Right renal cortex interstitium (tissue), 3 donors: Measurements from ENCODE around the gene SYNE1. TPM values are rescaled to one million over a fixed set of nuclear protein-coding genes. Genes with fewer than 3 reads are reported as not detected.

Experiments used
- DNase-seq, 3 donors: peaks; one replicate each; pipeline ENCODE4 v3.0.0-alpha.2; 2013; ENCODE audit warnings: low read depth in 3 of 3, low spot score in 2 of 3
- polyA plus RNA-seq, 3 donors: library from polyadenylated mRNA; unstranded; fragments of 120-200 nt; gene quantifications; one replicate each; pipeline ENCODE4 v1.2.1, GENCODE V29; 2013; ENCODE audit not compliant: insufficient read length in 3 of 3

The SYNE1 gene
- polyA plus RNA-seq, 3 donors, result 94.6 to 100 (median 99.0) TPM

DNA sequence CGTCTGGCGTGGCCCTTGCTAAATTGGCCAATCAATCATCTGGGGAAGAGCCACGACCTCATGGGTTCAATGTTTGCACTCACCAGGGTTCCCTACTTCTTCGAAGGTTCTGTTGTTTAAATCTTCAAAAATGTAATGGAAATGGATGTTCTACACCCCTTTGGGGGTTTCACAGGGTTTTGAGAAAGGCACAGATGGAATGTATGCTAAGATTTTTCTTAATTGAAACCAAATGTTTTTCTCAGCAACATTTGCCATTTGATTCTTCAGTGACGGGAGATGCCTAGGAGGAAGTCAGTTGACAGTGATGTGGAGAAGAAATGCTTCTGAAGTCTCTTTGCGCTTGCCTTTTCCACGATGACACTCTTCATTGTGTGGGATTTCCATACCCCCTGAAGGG, 517.3 kb downstream of the SYNE1 start:
- DNase-seq, result no peak

DNA sequence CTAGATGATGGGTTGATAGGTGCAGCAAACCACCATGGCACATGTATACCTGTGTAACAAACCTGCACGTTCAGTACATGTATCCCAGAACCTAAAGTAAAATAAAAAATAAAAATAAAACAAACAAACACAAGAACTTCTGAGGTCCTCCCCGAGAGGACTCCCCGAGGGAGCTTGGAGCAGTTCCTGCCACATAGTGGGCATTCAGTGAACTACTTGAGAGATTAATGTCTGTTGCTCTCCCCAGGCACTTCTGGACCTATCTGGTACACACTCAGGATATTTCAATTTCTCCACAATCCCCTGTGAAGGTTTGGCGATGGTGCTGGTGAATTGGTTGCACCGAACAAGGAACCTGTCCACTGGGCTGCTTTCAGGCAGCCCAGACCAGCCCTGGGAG, 518.5 kb downstream of the SYNE1 start:
- no peak for DNase-seq

DNA sequence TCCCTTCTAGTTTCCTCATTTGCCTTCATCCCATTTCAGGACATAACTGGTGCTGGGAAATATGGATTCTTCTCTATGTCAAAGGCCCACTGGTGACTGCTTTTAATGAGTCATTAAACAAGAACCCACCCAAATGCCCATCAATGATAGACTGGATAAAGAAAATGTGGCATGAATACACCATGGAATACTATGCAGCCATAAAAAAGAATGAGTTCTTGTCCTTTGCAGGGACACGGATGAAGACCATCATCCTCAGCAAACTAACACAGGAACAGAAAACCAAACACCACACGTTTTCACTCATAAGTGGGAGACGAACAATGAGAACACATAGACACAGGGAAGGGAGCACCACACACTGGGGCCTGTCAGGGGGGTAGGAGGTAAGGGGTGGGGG, 518.9 kb downstream of the SYNE1 start:
- no peak for DNase-seq

DNA sequence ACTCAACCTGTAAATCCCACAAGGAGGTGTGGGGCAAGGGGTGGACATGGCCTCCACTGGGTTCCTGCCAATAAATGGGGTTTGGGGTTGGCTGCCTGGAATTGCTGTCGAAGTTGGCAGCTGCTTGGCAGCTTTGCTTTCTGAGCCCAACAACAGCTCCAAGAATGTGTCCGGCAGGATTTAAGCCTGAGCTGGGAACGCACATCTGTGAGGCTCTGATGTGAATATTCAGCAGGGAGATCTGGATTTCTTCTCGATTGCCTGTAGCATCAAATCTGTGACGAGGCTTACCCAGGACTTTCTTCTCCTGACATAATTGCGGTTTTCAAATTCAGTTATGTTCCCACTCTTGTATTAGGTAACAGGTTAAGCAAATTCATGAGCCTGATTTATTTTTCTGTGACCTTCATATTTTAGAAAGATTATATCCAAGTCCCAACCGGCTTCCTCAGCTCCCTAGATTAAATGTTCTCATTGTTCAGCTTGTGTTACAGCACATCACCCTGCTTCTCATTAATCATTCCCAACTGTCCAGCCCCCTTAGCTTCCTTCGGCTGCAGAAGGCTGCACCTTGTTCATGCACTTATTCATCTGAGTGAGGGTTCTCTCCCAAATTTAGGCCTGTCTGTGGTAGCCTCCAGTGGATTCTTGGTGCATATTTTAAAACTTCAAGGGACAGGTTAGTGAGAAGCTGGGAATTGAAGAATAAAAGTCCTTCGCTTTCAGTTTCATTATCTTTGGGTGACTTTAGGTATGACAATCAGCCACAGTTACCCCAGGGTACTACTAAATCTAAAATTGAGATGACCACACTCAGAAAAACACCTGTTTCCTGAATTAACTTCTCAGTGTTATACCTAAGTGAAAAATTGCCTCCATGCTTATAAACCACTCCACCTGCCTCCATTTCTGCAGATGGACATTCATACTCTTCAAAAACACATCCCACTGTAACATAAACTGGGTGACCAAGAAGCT, 519.7 kb downstream of the SYNE1 start:
- DNase-seq, result no peak

DNA sequence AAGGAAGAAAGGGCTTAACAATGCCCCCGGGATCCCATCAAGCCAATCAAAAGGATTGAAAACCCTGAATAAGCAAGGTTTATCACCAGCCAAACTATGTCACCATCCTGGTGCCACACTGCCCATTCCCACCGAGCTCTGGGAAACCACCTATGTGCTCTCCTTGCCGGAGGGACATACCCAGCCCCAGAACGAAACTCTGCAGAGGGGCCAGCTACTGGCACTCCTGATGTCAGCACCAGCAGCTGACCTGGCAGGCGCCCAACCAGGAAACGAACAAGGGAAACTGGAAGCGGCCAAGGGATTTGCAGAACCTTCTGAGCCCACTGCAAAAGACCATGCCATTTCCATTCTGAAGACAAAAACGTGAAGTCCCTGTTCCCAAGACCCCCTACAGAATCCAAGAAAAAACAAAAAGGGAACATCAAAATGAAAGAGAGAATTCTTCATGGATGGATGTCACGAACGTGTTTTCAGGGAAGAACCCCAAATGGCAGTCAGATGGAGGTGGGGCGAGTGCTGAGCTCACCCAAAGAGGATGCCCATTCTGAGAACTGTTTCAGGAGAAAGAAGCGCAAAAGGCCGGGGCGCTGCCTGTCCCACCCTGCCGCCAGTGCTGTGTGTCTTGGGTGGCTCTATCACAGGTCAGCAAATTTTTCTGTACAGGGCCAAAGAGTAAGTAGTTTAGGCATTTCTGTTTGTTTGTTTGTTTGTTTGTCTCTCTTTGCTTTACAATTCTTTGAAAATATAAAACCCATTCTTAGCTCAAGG, 524.5 kb downstream of the SYNE1 start:
- no peak for DNase-seq

DNA sequence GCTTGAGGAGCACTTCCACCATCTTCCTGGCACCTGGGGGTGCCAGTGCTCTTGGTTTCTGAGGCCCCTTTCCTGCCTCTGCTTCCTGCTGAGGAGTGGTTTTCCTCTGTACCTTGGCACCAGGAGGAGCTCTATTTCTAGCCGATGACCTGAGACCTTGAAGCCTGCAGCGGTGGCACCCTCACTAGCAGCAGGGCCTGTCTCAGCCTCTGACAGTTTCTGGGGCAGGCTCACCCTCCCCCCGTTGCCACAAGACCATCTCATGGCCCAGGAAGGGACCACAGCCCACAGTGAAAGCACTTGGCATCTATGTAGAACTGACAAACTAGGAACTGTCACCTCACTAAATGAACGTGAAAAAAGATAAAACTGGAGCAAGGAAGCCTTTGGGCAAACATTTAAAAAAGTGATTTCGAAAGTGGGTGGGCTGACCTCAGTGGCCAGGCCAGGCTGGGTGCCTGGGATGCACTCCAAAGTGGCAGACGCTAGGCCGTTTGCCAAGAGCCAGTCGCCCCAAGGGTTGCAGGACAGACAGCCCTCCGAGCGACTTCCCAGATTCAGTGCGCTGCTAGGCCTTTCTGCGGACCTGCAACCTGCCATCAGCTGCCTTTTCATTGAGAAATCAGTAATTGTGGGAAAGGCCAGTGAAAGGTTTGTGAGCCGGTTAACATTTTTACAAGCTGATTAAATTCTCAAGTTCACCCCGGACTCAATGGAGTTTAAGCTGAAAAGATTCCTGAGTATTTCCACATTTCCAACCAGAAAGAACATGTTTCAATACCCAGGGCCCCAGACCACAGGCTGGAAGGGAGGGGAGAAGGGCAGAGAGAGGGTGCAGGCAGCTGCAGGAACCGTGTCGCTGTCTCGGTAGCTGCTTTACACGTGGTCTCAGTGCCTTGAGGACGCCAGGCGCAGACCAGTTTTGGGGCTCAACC, 526.0 kb downstream of the SYNE1 start:
- no peak for DNase-seq

DNA sequence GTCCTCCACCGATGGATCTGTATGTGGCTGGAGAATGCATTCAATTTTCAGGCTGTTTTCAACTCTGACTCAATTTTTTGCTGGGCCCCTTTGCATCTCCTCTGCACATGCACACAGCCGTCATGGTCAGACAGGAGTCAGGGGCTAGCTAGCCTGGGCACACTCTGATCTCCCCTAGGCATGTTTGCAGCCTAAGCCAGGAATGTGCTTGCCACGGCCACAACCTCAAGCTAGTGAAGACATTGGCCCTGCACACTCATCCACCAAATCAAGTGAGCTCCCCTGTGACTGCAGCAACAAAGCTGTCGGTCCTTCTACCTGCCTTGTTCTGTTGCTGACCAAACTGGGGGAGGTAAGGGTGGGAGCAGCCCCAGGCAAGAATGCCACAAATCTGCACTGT, 529.2 kb downstream of the SYNE1 start:
- DNase-seq, result no peak

DNA sequence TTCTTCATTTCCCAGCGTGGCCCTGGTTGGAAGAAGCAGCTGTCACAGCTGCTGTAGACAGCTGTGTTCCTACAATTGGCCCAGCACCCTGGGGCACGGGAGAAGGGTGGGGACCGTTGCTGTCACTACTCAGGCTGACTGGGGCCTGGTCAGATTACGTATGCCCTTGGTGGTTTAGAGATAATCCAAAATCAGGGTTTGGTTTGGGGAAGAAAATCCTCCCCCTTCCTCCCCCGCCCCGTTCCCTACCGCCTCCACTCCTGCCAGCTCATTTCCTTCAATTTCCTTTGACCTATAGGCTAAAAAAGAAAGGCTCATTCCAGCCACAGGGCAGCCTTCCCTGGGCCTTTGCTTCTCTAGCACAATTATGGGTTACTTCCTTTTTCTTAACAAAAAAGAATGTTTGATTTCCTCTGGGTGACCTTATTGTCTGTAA, 537.0 kb downstream of the SYNE1 start:
- no peak for DNase-seq

DNA sequence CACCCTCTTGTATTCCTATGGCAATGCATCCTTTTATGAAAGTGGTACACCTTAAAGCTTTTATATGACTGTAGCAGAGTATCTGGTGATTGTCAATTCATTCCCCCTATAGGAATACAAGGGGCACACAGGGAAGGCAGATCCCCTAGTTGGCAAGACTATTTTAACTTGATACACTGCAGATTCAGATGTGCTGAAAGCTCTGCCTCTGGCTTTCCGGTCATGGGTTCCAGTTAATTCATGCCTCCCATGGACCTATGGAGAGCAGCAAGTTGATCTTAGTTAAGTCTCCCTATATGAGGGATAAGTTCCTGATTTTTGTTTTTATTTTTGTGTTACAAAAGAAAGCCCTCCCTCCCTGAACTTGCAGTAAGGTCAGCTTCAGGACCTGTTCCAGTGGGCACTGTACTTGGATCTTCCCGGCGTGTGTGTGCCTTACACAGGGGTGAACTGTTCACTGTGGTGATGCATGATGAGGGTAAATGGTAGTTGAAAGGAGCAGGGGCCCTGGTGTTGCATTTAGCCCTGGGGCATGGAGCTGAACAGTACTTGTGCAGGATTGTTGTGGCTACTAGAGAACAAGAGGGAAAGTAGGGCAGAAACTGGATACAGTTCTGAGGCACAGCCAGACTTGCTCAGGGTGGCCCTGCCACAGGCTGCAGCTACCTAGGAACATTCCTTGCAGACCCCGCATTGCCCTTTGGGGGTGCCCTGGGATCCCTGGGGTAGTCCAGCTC, 537.5 kb downstream of the SYNE1 start:
- no peak for DNase-seq

DNA sequence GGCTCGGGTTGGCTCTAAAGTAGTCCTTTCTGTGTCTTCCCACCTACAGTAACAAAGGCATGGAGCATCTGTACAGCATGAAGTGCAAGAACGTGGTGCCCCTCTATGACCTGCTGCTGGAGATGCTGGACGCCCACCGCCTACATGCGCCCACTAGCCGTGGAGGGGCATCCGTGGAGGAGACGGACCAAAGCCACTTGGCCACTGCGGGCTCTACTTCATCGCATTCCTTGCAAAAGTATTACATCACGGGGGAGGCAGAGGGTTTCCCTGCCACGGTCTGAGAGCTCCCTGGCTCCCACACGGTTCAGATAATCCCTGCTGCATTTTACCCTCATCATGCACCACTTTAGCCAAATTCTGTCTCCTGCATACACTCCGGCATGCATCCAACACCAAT, 538.5 kb downstream of the SYNE1 start:
- DNase-seq, result no peak

DNA sequence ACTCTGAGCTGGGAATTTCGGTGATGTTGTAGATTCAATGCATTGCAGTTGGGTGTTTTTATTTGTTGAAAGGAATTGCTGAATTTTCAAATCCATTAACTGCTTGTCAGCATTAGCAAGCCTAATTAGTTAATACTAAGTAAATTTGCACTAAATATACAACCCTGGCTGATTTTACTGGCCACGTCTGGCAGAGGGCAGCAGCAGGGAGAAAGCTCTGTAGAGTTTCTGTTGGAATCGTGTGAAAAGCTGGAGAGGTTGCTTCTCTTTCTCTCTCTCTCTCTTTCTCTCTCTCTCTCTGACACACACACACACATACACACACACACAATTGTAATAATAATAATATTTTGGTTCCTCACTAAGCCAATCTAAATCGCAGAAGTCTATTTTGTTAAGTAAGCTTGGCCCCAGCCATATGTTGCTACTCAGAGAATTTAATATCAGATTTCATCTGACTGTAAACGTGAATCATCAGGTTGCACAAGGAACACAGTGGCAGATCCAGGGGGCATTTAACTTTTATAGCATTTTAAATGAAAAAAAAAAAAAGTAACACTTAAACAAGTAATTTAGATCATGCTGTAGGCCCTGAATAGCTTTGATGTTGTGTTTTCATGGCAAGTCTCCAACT, 540.2 kb downstream of the SYNE1 start:
- no peak for DNase-seq

DNA sequence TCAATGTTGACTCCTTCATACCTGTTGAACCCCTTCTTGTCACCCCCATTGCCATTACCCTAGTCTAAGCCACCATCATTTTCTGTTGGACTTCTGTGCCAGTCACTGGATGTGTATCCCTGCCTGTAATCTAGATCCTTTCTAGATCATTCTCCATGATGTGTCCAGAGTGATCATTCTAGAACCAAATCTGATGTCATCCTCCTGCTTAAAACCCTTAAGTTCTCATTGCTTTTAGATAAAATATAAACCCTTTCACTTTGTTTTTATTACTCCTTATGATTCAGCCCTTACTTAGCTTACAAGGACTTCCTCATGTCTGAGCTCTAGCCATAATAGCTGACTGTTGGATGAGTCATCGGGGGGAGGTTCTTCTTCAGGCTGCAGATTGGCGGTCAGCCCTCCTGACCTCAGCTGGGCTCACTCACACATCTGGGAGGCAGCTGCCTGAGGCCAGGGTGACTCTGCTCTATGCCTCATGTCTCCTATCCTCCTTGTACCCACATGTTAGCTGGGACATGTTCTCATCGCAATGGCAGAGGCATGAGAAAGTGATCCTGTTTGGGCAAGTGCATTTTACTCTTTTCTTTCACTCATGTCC, 542.1 kb downstream of the SYNE1 start:
- DNase-seq, result no peak

DNA sequence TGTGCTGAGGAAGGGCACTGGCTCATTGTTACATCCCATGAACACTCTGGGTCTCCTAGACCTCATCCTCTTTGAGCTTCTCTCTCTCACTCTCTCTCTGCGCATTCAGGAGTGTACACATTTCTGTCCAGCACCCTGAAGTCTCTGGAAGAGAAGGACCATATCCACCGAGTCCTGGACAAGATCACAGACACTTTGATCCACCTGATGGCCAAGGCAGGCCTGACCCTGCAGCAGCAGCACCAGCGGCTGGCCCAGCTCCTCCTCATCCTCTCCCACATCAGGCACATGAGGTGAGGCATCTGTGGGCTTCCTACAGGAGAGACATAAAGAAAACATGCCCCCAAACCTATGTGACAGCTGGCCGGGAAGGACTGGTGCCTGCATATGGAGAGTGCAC, 542.9 kb downstream of the SYNE1 start:
- no peak for DNase-seq

DNA sequence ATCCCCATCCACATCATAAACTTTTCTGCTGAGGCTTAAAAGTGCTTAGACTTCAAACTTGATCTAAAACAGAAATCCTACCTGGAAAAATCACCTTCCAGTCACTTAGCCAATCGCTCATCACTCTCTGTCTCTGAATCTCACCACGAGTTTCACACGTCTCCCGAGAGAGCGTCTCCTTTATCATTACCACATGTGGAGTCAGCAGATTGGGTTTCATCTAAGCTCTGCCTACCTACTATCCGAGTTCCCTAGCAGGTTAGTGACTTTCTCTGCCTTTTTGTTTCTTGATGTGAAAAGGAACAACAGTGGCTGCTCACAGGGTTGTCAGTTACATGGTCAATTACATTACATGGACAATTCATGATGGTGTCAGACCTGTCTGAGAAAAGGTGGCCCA, 543.5 kb downstream of the SYNE1 start:
- no peak for DNase-seq

DNA sequence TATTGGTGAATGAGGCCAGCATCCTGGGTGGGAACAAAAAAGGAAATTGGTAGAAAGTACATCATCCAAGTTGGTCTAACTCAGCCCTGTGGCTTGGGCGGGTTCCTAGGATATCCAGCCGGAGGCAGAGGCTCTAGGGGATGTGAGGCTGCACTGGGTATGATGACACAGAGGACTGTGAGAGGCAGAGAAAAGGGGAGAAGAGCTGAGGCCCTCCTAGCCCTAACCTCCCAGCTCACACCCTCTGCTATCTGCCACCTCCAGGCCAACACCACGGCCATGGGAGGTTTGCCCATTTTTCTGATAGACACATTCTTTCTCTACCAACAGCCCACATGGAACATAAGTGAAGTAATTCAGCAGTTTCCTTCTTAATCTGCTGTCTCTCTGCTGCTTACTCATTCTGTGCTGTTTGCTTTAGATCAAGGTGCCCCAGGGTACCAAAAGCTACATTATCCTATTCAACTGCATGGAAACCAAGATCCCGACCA, 545.3 kb downstream of the SYNE1 start:
- DNase-seq, result no peak

DNA sequence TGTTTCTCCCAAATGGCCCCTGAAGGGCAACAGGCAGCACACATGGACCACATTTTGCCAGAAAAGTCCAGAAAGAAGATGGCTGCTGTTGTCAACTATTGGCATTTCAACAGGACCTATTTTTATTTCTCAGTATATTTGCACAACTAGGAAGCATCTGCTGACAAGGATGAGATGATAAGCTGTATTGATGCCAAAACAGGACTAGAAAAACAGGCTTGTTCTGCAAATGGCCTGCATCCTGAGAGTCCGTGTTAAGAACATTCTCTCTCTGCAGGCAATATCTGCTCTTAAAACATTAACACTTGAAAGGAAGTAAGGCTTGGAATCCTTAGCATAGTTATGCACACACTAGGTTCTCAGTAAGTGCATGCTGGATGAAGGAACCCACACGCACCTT, 546.0 kb downstream of the SYNE1 start:
- no peak for DNase-seq

DNA sequence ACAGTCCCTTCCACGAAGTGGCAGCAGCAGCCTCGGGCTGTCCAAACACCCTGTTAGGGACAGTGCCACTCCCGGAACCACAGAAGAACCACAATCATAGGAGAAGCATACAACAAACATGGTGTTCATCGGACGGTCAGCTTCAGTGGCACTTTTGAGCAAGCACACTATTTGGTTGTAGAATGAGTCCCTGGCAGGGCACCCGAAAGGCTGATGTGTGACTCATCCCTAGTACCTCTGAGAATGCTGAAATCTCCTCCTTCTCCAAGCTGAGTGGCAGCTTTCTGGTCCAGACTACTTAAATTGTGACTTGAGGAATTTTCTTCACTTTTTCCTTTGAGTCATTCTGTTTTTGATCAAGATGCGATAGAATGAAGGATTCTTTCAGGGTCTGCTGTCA, 547.2 kb downstream of the SYNE1 start:
- no peak for DNase-seq

DNA sequence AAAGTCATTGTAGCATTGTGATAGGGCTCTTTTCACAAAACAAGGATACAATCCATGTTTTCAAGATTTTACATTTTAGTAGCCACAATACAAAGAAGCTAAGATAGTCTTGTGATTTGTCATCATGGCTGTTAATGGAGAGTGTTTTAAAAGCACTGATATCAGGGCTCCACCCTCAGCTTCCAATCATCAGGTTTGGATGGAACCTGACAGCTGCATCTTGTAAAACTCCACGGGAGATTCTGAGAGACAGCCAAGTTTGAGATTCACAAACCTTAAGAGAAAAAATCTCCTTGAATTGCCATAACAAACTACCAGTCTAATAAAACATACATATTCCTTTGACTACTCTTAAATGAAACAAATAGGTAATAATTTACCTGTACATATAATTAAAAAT, 549.5 kb downstream of the SYNE1 start:
- no peak for DNase-seq

DNA sequence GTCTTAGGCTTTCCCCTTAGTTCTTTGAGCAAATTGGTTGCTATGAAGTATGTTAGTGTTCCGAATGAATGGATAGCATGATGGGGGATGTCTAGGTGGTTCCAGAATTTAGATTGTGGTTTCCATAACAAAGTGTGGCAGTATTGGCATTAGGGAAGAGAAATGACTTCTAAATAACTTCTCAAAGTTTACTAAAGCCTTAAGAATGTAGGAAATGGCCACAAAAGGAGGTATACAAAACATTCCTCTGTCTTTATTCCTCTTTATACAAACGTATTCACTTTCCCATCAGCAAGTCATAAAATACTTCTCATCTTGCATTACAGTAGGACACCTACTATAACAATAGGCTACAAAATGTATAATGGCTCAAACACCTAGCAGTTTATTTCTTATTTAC, 550.1 kb downstream of the SYNE1 start:
- no peak for DNase-seq
